ENCODE measurements around the gene HNF4A.

DNA sequence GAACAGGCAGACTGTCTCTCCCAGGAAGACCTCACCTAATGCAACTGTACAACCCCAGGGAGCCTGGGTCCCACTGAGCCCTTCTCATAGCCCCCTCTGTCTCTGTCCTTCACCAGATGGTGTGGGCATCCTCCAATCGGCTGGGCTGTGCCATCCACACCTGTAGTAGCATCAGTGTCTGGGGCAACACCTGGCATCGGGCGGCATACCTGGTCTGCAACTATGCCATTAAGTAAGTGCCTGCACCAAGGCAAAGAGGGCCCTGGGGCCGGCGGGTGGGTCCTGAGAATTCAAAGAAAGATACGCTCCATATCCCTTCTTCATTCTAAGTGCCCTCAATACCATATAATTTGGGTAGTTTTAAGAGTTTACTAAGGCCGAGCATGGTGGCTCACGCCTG lies 10.4 kb upstream of the HNF4A start:
- no peak for TF ChIP-seq CTCF (IDR thresholded peaks at IDR 0.05)
- TF ChIP-seq EP300 (IDR thresholded peaks at IDR 0.05): no peak
- no peak for TF ChIP-seq POLR2A (IDR thresholded peaks at IDR 0.05)

Measured in ovary (tissue), 3 donors.